ENCODE data around the gene CORO2B.

DNA sequence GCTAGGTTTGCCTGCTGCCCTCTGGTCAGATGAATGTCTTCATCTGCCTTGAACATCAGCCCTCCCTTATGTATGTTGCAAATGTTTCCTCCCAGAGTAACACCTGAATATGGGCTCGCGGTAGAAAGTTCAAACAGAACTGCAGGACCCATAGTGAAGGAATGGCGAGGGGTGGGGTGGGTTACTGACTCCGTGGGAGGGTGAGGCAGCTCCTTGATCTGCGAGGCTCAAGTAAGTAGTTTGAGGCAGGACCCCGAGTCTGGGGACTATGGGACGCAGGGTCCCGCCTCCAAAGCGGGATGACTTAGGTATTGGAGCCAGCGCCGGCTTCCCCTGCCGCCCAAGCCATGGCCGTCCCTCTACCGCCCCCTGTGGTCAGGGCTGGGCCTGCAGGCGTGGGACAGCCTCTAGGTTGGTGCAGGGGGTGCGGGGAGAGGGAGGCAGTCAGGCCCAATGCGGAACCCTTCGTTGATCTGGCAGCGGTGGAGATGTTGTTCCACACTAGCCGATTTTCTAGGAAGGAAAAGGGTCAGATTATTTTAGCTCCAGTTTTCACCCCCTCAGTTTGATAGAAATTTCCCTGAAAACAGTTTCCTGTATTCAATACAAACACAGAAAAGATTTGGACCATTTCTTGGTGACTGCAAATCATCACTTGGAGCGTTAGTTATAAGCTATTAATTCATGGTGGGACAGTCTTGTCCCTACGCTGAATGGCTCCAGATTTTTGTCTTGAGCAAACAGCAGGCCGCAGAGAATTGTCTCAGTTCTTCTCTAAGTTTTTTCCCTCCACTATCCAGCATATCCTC, 72.3 kb downstream of the CORO2B start:
- TF ChIP-seq POLR2AphosphoS5 (IDR thresholded peaks at IDR 0.05; ENCODE audit: low read depth) (no peak), SPI1 (IDR thresholded peaks at IDR 0.05; ENCODE audit: borderline replicate concordance, low read depth) (no peak), GABPA (IDR thresholded peaks at IDR 0.05; ENCODE audit: low read depth) (no peak)
- TF ChIP-seq, protein P1, sequence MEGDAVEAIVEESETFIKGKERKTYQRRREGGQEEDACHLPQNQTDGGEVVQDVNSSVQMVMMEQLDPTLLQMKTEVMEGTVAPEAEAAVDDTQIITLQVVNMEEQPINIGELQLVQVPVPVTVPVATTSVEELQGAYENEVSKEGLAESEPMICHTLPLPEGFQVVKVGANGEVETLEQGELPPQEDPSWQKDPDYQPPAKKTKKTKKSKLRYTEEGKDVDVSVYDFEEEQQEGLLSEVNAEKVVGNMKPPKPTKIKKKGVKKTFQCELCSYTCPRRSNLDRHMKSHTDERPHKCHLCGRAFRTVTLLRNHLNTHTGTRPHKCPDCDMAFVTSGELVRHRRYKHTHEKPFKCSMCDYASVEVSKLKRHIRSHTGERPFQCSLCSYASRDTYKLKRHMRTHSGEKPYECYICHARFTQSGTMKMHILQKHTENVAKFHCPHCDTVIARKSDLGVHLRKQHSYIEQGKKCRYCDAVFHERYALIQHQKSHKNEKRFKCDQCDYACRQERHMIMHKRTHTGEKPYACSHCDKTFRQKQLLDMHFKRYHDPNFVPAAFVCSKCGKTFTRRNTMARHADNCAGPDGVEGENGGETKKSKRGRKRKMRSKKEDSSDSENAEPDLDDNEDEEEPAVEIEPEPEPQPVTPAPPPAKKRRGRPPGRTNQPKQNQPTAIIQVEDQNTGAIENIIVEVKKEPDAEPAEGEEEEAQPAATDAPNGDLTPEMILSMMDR (IDR thresholded peaks at IDR 0.05; ENCODE audit: insufficient read depth, low read length), result peak; percentile 42
- TF ChIP-seq, protein P2, sequence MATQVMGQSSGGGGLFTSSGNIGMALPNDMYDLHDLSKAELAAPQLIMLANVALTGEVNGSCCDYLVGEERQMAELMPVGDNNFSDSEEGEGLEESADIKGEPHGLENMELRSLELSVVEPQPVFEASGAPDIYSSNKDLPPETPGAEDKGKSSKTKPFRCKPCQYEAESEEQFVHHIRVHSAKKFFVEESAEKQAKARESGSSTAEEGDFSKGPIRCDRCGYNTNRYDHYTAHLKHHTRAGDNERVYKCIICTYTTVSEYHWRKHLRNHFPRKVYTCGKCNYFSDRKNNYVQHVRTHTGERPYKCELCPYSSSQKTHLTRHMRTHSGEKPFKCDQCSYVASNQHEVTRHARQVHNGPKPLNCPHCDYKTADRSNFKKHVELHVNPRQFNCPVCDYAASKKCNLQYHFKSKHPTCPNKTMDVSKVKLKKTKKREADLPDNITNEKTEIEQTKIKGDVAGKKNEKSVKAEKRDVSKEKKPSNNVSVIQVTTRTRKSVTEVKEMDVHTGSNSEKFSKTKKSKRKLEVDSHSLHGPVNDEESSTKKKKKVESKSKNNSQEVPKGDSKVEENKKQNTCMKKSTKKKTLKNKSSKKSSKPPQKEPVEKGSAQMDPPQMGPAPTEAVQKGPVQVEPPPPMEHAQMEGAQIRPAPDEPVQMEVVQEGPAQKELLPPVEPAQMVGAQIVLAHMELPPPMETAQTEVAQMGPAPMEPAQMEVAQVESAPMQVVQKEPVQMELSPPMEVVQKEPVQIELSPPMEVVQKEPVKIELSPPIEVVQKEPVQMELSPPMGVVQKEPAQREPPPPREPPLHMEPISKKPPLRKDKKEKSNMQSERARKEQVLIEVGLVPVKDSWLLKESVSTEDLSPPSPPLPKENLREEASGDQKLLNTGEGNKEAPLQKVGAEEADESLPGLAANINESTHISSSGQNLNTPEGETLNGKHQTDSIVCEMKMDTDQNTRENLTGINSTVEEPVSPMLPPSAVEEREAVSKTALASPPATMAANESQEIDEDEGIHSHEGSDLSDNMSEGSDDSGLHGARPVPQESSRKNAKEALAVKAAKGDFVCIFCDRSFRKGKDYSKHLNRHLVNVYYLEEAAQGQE (IDR thresholded peaks at IDR 0.05; ENCODE audit: insufficient replicate concordance, low read depth), result no peak
